Stimulated activated CD8-positive, alpha-beta memory T cell treated with anti-CD3 and anti-CD28 coated beads, Interleukin-12 subunit alpha, Interleukin-12 subunit beta, amount 100 ng/mL, for 1 hour (primary cell): ENCODE measurements around the gene GH2.
"Not testable (repeated sequence)": the region's sequence is repeated elsewhere in the genome, so short reads cannot be mapped to it uniquely, and the experiment has no call there.

Experiments
- DNase-seq: peaks from one replicate; pipeline ENCODE4 v3.0.0-alpha.2; 2020; ENCODE audit warnings: low read depth

The GH2 gene

GRCh38 chr17:63911041-63911635 lies 29.4 kb upstream of the GH2 start, which contains the start of gene CSHL1:
Gene CSHL1 (minus strand): TSS chr17:63911258. CDS start chr17:63911196, 62 bp downstream.
- no peak for DNase-seq

DNA sequence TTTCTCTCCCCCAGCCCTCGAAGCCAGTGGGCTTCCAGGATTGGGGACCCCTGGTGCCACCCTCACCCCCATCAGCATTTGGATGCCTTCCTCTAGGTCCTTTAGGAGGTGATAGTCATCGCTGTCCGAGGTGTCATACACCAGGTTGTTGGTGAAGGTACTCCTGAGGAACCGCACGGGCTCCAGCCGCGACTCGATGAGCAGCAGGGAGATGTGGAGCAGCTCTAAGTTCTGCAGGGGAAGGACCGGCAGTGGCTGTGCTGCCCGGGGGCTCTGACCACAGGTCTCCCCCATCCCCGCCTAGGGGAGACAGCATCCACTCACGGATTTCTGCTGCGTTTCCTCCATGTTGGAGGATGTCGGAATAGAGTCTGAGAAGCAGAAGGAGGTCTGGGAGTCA lies 28.4 kb upstream of the GH2 start:
- no peak for DNase-seq

GRCh38 chr17:63909586-63909985 lies 27.8 kb upstream of the GH2 start:
- not testable (repeated sequence) for DNase-seq

- not testable (repeated sequence) for DNase-seq
Measured at GRCh38 chr17:63907161-63907778, 25.5 kb upstream of the GH2 start.

DNA sequence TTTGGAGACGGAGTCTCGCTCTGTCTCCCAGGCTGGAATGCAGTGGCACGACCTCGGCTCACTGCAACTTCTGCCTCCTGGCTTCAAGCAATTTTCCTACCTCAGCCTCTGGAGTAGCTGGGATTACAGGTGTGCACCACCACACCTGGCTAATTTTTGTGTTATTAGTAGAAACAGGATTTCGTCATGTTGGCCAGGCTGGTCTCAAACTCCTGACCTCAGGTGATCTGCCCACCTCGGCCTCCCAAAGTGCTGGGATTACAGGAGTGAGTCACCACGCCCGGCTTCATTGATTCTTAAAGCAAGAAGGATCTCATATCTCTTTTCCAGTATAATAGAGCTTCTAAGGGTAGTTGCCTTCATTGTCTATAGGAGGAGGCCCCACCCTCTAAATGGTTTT lies 23.1 kb upstream of the GH2 start:
- DNase-seq: not testable (repeated sequence)

- DNase-seq: not testable (repeated sequence)
Measured at GRCh38 chr17:63903787-63904201, 22.1 kb upstream of the GH2 start.

GRCh38 chr17:63901971-63902370 lies 20.2 kb upstream of the GH2 start:
- DNase-seq: not testable (repeated sequence)

DNA sequence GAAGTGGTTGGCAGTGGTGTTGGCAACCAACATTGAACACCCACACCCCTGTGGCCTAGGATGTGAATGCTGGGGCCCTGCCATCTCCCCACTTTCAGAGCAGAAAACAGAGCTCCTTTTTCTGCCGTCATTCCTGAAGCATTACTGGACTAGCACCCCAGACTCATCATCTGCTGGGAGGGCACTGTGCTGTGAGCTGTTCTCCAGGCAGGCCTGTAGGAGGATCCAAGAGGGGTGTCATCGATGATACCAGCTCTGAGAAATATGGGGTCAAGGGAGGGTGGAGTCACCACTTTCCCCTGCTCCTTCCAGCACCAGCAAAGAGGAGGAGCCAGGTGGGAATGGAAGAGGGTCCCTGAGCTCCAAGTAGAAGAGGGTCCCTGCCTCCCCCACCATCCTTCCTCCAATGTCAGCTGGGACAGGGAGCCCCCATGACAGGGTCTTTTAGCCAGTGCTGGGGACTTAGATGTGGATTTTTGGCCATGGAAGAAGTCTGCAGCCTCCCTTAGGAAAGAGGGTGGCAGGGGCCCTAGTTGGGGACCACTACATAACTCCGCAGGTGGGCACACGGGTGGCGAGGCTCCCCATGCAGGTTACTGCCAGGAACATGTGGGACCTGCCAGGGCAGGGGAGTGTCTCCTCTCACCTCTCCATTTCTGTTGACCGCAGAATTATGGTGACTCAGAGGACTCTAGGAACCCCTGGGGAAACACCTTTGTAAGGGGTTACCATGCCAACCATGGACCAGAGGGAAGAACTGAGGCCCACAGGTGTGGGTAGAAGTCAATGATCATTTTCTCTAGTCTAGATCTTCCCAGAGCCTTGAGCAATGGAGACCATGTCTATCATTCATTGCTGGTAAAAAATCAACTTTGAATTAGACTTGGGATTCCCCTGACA lies 17.4 kb upstream of the GH2 start:
- not testable (repeated sequence) for DNase-seq

DNA sequence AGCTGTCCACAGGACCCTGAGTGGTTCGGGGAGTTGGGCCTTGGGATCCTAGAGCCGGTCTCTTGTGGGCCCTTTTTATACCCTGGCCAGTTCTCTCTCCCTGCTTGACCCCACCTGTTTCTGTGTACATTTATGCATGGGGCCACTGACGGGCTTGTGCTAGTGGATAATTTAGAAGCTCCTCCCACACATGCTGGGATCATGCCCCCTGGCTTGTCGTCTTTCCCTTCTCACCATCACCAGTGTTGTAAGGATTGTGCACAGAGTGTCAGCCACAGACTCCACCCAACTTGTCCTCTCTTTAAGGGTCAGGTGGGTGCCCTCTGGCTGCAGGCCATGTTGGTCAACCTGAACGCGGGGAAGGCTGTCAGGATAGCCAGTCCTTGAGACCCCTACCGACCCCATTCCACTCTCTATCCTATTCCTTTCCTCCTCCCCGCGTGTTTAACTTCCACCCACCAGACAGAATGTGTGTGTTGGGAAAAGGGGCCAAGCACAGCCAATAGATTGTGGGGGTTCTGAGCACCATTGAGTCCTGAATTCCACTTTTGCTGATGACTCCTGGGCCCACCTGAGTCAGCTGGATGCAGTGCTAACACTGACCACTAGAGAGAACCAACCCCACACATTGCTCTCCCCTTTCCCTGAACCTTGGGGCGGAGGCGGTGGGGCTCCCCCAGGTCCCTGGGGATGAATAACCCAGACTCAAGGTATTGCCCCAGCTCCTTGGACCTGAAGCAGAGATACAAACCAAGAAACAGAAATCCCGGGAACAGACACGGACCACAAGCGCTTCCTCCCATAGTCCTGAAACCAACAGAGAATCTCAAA lies 15.0 kb upstream of the GH2 start, which contains the start of gene CSH1:
Gene CSH1, minus strand, starts transcription at position 51 of the 831 bp plus-strand sequence. CDS start 63 bp downstream, outside the sequence.
- not testable (repeated sequence) for DNase-seq

DNA sequence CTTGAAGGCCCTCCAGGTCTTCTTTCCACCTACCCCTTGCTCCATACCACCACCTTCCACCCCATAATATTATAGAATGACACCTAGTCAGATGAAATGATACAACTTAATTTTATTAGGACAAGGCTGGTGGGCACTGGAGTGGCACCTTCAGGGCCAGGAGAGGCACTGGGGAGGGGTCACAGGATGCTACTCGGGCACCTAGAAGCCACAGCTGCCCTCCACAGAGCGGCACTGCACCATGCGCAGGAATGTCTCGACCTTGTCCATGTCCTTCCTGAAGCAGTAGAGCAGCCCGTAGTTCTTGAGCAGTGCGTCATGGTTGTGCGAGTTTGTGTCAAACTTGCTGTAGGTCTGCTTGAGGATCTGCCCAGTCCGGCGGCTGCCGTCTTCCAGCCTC lies 13.1 kb upstream of the GH2 start:
- not testable (repeated sequence) for DNase-seq

DNA sequence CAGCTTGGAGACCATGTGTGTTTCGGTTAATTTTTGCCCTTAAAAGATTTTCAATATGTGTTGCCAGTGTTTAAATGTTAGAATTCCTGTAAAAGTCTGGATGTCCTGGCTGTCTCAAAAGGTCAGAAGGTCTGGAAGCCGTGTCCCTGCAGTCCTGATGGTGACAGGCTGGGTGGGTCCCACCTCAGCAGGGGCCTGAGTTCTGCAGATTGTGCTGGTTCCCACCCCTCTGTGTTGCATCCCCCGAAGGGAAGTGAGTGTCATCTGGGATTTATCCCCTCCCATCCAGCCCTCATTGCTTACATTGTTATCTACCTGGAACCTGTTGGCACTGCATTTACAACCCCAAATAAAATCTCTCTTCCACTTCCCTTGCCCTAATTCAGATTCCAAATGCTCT lies 12.3 kb upstream of the GH2 start:
- DNase-seq: not testable (repeated sequence)

DNA sequence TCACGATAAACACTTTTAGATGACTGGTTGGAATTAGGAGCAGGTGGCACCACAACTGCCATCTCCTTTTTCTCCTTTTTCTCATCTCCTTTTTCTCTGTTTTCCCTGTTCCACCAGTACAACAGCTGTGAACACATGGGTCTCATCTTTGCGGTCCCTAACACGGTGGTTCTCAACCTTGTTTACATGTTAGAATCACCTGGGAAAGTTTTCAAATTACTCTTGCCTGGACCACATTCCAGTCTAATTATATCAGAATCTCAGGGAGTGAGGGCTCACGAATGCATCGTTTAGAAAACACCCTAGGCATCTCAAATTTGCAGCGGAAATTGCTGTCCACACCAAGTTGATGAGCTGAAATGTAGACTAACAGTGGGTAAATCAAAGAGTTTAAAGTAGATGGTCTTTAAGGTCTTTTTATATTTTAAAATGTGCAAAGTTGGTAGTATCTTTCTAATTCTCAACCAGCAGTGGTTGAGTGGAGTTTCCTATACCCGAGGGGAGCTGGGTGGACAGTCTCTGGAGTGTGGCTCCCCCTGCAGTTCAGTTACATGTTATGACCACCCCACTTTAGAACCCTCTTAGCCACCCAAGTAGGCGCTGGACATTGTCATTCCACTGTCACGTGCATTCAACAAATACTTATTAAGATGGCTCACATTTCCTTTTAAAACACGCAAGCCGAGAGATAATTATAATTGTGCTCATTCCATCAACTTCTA lies 10.7 kb upstream of the GH2 start:
- not testable (repeated sequence) for DNase-seq

GRCh38 chr17:63889026-63889848 lies 7.5 kb upstream of the GH2 start:
- not testable (repeated sequence) for DNase-seq

DNA sequence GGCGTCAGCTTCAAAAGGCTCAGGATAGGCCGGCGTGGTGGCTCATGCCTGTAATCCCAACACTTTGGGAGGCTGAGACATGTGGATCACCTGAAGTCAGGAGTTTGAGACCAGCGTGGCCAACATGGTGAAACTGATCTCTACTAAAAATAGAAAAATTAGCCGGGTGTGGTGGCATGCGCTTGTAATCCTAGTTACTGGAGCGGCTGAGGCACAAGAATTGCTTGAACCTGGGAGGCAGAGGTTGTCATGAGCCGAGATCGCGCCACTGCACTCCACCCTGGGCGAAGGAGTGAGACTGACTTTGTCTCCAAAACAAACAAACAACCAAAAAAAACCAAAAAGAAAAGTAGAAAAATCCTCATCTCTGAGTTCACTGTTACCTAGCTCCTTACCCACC lies 3.4 kb upstream of the GH2 start:
- not testable (repeated sequence) for DNase-seq

DNA sequence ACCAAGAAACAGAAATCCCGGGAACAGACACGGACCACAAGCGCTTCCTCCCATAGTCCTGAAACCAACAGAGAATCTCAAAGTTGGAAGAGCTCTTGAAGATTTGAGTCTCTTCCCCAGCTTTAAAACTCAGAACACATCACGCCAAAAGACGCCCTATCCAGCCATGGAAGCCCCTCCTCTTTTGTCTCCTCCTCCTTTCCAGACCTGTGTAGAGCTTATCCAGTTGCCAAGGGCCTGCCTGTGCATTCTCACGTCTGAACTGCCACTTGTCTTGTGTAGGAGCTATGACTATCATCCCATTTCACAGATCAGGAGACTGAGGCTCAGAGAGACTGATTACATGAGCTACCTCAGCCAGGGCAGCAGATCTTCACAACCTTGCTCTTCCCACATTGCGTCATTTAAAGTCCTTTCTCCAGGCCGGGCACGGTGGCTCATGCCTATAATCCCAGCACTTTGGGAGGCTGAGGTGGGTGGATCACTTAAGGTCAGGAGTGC lies 932 bp upstream of the GH2 start:
- DNase-seq: not testable (repeated sequence)

DNA sequence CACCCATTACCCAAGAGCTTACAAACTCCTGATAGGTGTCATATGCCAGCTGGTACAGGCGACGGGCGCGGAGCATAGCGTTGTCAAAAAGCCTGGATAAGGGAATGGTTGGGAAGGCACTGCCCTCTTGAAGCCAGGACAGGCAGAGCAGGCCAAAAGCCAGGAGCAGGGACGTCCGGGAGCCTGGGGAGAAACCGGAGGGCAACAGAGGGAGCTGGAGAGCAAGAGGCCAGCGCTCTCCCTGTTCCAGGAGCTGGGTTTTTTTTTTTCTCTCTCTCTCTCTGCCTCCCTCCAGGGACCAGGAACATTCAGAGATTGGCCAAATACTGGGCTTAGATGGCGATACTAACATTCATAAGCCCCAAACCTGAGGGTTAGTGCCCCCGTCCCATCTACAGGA lies 407 bp downstream of the GH2 start:
- DNase-seq: not testable (repeated sequence)

DNA sequence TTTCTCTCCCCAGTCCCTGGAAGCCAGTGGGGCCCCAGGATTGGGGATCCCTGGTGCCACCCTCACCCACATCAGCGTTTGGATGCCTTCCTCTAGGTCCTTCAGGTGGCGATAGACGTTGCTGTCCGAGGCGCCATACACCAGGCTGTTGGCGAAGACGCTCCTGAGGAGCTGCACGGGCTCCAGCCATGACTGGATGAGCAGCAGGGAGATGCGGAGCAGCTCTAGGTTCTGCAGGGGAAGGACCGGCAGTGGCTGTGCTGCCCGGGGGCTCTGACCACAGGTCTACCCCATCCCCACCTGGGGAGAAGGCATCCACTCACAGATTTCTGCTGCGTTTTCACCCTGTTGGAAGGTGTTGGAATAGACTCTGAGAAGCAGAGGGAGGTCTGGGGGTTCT lies 1.0 kb downstream of the GH2 start:
- DNase-seq: no peak

DNA sequence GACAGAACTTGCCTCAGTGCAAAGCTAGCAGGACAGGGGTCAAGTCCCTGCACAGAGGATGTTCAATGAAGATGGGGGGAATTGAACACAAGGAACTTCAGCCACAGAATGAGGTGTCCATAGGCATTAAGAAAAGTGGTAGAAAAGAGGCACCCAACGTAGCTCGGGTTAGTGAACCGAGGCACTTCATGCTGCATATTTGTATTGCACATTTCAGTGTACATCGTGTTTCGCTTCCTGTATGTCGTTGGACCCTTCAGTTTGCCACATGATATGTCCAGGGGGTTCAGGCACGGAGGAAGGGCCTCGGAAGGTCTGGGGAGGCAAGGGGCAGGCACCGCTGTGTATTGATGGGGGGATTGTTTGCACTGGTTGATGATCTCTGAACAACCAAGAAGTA lies 3.3 kb downstream of the GH2 start:
- not testable (repeated sequence) for DNase-seq

GRCh38 chr17:63874693-63875092 lies 7.1 kb downstream of the GH2 start:
- not testable (repeated sequence) for DNase-seq

DNA sequence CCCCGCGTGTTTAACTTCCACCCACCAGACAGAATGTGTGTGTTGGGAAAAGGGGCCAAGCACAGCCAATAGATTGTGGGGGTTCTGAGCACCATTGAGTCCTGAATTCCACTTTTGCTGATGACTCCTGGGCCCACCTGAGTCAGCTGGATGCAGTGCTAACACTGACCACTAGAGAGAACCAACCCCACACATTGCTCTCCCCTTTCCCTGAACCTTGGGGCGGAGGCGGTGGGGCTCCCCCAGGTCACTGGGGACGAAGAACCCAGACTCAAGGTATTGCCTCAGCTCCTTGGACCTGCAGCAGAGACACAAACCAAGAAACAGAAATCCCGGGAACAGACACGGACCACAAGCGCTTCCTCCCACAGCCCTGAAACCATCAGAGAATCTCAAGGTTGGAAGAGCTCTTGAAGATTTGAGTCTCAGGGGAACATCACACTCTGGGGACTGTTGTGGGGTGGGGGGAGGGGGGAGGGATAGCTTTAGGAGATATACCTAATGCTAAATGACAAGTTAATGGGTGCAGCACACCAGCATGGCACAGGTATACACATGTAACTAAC lies 7.6 kb downstream of the GH2 start:
- DNase-seq: not testable (repeated sequence)
